NCI-H446 (cell line): ENCODE data around the gene C19orf38.
A peak's percentile ranks its signal among the peaks of the same experiment; 100 is the strongest.

Source experiments
- DNase-seq, 2 experiments: peaks; one replicate each; lab custom pipeline; 2025; lab: John Stamatoyannopoulos, UW

C19orf38 gene, protein sequence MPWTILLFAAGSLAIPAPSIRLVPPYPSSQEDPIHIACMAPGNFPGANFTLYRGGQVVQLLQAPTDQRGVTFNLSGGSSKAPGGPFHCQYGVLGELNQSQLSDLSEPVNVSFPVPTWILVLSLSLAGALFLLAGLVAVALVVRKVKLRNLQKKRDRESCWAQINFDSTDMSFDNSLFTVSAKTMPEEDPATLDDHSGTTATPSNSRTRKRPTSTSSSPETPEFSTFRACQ

DNA sequence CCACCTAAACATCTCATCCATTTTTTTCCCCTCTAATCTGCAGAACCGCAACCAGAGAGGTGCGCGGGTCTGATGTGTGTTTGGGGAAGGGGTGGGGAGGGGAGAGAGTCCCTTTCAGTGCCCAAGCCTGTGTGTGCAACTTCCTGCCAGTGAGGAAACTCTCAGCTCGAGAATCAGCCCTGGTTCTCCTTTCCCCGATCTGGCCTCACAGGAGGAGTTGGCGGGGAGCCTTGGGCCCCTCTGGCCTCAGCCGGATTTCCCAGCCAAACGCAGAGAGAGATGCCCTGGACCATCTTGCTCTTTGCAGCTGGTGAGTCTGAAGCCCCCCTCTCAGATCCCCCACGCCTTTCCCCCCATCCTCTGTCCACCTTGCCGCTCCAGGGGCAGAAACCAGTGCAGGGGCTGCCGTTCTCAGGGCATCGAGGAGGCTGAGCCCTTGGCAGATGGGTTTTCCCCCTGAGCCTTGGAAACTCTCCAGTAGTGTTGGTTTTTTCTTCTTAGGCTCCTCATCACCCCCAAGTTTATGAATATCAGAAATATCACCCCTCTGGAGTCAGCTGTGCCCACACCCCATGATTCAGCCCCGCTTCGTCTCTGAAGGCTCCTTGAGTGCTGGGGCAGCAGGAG is at the start of gene C19orf38:
TSS of gene C19orf38 (plus strand) at position 186 of the 627 bp plus-strand sequence. CDS start at position 280, 94 bp downstream.
- DNase-seq: peak in 1 of 2 experiments; percentile 34

DNA sequence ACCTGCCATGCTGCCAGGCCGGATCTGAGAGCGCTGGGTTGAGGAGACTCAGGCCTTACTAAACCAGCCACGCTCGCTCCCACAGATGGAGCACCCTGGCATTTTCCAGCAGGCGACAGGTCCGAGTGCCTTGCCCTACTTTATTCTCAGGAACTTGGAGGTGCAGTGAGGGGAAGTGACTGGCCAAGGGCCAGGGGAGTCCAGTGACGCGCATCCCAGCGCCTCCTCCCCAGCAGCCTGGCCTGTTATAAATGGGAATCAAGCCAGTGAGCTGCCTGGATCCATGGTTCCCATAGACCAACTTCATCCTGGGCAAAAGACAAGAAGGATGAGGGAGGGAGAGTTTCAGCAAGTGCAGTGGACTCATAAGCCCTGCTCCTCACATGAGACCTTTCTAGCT is 47.7 kb upstream of the C19orf38 start:
- no peak for DNase-seq

DNA sequence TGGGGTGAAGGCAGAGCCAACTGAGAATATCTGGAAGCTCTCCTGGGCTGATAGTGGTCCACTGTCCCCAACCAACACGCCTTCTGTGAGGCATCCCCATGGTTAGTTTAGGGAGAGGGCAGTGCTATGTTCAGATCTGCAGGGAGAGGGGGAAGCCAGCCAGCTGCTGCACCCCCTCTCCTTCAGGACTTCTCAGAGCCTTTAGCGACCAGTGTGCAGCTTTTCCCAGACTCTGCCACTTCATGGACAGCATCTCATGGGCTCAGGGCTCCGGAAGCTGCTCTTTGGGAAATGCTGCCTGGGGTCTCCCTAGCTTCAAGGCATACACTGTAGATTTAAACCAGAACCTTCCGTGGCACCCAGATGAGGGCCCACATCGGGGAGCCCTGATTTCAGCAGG is 45.7 kb upstream of the C19orf38 start:
- no peak for DNase-seq

DNA sequence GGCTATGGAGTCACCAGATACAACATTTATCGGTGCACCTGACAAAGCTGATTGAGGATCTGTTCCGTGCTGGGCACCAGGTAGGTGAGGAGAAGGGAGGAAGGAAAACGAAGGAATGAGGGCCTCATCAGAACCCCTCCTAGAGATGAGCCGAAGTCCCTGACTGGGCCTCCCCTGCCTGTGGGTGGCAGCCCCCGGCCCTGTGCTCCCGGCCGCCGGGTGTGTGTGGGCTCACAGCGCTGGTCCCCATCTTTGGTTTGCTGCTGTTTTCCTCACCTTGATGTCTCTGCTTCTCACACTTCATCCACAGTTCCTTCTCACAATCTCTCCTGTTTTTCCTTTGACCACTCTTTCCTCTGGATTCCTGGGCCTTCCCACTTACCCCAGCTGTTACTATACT is 45.0 kb upstream of the C19orf38 start:
- DNase-seq: no peak

DNA sequence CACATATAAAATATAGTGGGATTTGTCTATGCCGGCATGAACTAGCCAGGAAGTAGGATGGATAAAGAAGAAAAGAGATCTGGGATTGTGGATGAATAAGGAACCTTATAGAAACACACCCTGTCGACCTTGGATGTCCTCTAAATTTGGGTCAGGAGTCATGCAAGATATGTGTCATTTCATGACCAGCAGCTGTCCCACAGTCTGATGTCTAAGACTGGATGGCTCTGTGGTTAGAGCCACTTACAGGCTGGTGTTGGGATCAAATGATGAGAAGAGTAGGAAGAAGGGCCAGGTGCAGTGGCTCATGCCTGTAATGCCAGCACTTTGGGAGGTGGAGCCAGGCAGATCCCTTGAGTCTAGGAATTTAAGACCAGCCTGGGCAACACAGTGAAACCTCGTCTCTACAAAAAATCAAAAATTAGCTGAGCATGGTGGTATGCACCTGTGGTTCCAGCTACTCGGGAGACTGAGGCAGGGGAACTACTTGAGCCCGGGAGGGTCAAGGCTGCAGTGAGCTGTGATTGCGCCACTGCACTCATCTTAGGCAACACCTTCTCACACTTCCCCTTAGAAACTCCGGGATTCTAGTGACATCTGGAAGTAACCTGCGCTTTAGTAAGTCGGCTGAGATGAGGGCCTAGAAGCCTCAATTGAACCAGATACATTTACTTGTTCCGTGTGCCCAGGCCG is 43.0 kb upstream of the C19orf38 start:
- DNase-seq: no peak

DNA sequence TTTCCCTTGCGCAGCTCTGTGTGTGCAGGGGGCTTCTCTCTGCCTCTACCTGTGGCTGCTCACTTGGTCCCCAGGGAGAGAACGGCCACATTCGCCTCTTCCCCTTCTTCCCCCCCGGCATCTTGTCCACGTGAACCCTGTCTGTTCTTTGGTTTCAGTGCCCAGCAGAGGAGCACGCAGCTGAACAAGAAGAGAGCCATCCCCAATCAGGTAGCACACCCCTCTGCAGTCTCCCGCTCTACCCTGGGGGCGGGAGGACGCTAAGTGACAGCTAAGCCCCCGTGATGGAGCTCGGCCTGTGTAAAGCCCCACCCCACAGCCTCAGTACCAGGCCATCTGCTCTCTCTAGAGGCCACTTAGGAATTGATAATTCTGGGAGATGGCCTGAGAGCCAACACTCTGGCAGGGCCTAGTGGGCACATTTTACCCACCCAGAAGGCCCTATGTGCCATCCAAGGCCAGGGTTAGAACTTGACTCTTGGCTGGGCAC is 42.4 kb upstream of the C19orf38 start:
- no peak for DNase-seq

DNA sequence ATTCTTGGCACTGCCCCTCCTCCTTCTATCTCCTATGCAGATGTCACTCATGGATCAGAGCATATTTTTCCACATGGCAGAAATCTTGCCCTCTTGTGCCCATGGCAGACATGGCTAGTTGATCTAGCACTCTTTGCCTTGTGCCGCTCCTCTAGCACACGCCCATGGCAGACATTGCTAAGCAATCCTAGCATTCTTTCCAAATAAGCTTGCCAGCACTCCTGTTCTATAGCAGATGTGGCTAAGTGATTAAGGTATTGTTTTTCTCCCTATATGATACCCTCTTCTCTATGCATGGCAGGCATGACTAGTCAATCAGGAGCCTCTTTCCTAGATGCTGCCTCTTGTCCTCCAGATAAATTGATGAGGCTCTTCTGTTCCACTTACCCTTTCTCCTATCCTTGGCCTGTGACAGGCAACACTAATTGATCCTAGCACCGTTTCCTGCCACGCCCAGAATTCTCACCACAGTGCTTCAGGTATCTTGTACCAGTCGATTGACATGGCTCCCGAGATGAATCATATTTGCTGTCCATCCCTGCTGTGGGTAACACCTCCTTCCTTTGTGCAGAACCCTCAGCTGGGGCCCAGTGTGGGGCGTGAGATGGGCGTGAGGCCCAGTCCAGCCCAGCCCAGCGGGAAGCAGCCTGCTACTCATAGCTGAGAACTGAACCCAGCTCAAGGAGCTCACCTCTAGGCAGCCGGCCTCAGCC is 39.1 kb upstream of the C19orf38 start:
- DNase-seq: no peak

DNA sequence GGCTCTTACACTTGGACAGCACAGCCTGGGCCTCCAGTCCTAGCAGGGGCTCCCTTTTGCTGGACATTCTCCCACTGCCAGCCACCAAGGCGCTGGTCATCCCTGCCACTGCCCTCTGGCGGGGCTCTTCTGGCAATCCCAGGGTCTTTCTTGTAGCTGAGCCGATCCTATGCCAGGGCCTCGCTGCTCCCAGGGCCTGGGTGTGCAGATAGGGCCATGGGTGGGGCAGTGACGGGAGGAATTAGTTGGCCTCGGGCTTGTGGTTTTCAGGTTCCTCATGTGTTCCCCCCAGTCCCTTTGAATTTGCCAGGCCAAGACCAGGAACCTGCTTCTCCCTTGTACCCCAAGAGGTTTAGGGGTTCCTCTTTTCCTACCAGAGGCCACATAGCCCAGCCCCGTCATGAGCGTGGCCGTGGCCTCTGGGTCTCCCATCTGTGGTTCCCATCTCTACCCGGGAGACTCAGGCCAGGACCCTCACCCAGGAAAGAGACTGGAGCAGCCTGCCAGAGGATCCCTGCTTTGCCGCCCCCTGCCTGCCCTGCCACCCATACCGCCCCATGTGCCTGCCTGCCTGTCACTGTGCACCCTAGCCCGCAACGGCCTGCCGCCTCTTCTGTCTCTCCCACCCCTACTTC is 38.4 kb upstream of the C19orf38 start:
- no peak for DNase-seq

DNA sequence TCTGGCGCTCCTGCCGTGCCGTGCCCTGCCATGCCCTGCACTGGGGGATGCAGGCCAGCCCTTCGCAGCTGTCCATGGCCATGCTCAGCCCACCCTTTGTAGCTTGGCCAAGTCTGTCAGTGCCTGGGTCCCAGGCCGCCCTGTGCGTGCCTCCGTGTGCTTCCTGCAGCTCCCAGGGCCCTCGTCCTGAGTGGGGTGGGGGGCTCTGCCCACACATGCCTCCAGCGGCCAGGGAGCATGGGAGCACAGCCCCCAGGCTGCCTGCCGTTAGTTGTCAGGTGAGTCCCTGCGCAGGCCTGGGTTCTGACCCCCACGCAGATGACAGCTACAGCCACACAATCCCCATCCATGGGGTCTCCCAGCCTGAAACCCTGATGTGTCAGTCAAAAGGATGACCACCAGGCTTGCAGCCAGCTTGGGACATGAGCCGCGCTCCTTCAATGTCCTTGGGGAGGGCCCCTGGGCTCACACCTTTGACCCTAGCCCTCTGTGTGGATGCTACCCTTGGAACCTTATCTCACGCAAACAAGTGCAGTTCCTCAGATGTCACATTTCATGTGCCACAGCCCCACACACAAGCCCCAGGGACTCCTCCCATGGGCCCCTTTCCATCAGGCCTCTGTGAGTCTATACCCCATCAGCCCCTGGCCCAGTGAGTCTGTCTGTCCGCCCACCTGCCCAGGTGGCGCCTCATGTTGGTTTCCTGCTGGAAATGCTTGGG is 36.7 kb upstream of the C19orf38 start:
- DNase-seq: no peak

DNA sequence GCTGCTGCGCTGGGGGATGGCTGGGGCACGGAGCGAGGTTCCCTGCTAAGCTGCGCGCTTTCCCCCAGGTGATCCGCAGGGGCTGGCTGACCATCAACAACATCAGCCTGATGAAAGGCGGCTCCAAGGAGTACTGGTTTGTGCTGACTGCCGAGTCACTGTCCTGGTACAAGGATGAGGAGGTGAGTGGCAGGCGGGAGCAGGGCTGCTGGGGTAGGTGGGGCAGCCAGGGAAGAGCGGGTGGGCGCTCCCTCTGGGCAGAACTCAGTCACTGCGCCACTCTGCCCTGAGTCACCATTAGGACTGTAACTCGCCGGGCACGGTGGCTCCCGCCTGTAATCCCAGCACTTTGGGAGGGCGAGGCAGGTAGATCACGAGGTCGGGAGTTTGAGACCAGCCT is 36.0 kb upstream of the C19orf38 start:
- DNase-seq: no peak

DNA sequence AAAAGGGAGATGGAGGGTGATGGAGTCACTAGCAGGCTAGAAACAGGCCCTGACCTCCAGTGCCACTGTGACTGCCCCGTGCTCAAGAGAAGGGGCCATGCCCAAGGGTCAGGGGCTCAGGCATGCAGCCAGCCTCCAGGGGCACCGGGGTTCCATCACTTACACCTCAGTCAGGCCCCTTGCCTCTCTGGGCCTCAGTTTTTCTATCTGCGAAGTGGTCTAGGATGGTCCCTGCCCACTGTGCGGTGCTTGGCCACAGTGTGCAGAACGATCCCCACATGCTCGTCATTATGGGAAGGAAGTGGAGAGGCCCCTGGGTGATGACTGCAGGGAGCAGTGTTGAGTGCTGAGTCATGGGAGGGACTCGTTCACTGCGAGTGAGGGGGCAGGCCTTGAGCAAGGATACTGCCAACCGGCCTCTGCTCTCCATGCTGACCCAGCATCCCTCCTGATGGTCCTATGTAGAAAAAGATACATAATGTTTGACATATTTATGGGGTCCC is 35.3 kb upstream of the C19orf38 start:
- no peak for DNase-seq

DNA sequence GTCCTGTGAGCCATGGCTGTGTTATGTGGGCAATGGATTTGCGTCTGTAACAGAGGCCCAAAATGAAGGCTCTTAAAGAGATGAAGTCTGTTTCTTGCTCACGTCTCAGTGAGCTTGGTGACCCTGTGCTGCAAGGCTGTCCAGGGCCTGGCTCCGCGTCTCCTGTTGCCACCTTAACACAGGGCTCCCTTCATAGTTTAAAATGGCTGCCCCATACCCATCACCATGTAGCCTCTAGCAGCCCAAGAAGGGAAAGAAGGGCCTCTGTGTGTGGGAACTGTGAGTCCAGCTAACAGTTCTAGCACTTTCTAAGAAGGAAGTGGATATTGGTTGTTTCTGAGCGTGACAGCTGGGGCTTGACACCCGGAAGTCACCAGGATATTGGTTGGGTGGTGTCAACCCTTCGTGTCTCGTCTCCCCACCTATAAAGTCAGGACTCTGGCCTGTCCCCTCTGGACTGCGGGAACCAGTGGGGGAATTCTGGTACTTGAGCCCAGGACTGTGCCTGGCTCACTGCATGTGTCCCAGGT is 33.1 kb upstream of the C19orf38 start:
- no peak for DNase-seq

DNA sequence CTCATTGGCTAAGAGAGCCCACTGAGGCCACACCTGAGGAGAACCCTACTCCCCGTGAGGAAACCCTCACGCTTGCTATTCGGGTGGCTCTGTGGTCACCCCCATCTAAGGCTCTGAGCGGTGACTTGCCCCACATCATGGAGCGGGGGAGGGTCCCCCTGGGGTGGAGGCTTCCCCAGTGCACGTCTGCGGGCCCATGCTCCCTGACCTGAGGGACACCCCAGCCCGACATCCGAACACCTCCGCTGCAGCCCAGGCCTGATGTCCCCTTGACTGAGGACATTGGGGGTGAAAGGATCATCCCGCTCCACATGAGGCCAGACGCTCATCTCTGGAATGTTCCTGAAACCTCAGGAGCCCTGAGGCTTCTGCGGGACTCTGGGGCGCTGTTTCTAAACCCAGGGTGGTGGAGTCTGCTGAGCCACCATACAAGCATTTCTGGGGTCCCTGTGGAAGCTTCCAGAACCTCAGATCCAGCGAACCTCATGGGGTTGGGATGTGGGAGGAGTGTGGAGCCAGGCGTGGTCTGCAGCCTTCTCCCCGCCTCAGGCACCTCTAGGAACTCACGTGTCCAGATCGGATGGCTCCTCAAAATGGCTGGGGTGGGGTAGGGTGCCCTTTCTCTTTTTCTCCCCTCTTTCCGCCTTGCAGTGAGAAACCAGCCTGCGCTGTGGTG is 32.1 kb upstream of the C19orf38 start:
- DNase-seq: no peak

DNA sequence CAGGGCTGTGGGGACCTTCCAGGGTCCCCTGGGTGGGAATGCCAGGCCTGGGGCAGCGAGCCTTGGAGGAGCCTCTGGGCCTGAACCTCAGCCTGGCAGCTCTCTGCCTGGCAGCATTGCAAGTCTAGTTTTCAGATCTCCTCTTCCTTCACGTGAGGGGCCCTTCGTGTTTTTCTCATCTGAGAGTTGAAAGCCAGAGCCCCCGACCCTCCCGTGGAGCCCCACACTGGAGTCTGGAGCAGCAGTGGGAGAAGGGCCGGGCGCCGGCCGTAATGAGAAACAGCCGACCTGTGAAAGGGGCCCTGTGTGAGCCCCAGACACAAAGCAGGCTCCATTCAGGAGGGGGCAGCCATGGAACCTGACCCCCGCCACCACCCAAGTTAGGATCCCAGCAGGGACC is 31.5 kb upstream of the C19orf38 start:
- DNase-seq: no peak

DNA sequence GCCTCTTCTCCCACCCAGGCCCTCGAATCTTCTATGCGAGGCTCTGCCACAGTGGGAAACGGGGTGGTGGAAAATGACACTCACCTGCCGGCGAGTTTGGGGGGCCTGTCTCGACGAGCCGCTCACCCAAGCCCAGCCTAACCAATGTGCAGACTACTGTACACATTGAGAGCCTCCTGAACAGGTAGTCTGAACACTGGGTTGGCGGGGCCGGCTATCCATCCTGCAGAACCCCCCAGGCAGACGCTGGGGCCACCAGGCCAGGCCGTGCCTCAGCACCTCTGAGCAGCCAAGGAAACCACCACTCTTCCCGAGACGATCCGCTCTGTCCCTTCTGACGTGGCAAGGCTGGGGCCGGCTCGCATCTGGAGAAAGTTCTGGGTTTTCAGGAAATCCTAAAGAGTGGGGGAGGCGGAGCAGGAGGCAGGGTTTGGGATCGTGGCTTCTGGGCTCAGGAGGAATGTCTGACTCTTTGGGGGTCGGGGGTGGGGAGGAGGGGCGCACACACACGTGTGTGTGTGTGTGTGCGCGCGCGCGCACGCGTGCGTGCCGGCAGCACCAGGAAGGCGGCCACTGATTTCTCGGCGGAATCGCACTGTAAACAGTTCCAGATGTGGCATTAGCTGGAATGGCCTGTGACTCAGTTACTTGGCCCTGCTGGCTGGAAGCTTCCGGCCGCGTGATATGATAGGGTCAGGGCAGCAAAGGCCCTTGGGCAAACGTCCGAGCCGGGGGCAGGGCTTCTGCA is 30.8 kb upstream of the C19orf38 start:
- DNase-seq: no peak

DNA sequence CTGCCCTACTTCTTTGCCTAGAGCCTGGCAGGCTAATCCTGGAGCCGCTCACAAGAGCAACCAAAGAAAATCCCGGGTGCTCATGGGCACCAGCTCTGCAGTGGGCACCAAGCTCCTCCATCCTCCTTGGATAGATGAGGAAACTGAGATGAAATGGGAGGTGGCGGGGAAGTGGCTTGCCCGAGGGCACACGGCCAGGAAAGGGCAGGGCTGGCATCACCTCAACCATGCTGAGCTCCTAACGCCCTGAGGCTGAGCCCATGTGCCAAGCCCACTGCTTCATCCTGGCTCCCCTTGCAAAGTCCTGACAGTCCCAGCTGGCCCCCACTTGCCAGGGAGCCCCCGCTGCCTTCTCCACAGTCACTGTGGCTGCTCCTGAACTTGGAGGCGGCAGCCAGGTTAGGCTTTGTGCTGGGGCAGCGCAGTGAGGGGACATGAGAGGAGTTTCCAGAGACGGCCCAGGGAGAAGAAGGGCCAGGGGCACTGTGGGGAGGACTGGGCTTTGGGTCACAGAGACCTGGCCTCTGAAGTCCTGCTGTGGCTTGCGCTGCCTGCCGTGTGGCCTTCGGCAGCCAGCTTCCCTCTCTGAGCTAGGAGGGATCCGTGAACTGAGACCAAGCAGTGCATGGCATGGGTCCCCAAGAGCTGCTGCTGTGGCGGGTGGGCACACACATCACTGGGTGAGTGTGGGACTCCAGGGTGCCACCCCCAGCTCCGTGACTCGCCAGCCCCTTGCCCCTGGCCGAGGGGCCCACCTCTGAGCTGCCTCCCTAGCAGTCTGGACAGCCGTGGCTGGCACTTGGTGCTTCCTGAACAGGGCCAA is 29.7 kb upstream of the C19orf38 start:
- no peak for DNase-seq

DNA sequence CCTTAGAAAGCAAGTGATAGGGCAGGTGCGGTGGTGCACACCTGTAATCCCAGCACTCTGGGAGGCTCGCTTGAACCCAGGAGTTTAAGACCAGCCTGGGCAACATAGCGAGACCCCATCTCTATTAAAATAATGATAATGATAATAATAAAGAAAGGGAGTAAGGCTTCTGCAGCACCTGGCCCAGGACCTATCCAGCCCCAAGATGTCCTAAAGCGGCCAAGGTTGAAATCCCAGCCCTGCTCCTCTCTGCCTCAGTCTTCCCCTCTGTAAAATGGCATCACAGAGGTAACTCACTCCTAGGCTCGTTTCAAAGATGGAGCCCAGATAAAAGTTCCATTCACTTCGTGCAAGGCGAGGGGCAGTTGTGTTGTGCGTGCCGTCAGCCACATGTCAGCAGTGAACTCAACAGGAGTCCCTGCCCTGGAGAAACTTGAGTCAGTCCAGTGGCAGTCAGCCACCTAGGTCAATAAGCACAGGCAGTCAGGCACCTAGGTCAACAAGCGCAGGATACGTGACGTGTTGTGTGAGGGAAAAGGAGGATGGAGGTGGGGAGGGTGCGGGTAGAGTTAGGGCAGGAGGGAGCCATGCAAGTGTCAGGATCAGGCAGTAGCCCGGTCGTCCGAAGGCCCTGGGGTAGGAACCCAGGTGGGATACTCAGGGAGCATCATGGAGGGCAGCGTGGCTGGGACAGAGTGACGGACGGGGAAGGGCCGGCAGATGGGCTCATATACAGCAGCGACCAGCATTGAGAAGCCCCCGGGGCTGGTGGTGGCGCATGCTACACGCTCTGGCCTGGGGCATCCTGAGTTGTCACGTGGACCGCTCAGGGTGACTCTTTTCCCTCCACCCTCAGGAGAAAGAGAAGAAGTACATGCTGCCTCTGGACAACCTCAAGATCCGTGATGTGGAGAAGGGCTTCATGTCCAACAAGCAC is 28.8 kb upstream of the C19orf38 start:
- no peak for DNase-seq

DNA sequence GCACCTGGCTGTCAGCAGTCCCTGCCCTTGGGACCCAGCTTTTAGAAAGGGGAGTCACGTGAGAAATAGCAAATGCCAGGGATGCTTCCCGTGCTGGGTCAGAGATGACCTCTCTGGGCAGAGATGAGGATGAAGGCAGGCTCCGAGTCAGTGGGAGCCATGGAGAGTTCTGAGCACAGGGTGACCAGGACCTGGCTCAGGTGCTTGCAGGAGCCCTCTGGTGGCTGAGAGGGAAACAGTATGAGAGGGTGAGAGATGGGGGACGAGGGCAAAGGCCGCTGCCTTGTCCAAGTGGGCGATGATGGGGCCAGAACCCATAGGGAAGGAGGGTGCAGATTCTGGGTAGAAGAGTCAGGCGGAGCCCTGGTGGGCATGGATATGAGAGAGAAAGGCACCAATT is 28.0 kb upstream of the C19orf38 start:
- DNase-seq: no peak
